ENCODE measurements around the gene KNDC1.

KNDC1 gene

DNA sequence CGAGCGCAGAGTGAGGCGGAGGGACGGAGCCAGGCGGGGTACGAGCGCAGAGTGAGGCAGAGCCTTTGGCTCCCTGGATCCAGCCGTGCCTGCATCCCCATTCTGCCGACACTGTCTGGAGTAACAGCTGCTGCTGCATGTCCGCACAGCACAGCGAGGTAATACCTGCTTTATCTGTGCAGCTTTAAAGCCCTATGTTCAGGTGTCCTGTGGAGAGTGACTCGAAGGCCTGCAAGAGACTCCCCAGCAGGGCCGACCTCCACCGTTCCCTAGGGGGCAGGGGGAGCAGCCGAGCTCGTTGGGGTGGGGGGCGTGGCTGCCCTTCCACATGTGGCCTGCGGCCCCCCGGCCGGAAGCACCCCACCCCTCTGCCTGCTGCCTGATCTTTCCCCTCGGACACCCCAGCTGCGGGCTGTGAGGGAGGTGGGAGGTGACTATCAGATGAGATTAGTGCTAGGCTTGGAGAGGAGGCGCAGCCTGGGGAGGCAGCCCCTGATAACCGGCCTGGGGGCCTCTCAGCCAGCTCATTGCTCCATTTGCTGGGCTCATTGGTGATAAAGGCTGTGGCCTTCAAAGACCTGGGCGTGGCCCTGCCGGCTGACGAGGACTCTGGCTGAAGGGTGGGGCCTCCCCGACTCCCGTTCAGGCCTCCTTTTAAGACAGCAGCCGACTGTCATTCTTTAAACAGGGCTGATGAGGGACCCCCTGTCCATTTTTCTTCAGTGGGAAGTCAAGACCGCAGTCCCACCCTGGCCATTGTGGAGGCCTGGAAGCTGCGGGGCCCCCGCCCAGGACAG is 85.6 kb downstream of the KNDC1 start:
- no peak for DNase-seq

DNA sequence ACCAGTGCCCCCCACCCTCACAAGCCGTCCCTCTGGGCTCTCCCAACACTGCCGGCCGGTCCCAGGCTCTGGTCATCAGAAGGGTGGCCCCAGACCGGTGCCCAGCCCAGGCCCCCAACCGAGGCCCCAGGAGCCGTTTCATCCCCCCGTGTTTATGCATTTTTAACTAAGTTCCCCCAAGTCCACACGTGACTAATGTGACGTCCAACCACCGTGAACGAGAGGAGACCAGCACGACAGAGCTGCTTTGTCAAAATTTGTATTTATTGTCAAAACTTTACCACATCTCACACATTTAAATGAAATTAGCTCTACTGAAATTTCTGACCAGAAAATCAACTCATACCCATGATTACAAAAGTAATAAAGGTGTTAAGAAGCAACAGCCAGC is 86.2 kb downstream of the KNDC1 start:
- DNase-seq: no peak

- DNase-seq: no peak
These were observed 87.8 kb downstream of the KNDC1 start for GRCh38 chr10:133247681-133248333.

DNA sequence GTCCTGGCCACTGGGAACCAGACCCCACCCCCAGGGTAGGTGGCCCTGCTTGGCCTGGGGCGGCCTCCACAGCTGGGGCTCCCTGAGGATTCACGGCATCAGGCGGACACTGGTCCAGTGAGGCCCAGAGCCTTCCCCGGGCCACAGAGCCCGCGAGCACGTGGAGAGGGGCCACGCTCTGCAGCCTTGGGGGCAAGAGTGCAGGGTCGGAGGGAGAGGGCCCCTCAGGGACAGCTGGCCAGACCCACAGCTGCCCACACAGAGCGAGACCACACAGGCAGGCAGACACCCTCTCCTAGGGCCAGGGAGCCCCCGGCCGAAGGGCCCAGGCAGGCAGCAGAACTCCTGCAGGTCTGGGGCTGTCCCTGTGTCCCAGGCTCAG is 88.3 kb downstream of the KNDC1 start:
- no peak for DNase-seq

GRCh38 chr10:133249094-133249780 is 89.2 kb downstream of the KNDC1 start:
- no peak for DNase-seq

DNA sequence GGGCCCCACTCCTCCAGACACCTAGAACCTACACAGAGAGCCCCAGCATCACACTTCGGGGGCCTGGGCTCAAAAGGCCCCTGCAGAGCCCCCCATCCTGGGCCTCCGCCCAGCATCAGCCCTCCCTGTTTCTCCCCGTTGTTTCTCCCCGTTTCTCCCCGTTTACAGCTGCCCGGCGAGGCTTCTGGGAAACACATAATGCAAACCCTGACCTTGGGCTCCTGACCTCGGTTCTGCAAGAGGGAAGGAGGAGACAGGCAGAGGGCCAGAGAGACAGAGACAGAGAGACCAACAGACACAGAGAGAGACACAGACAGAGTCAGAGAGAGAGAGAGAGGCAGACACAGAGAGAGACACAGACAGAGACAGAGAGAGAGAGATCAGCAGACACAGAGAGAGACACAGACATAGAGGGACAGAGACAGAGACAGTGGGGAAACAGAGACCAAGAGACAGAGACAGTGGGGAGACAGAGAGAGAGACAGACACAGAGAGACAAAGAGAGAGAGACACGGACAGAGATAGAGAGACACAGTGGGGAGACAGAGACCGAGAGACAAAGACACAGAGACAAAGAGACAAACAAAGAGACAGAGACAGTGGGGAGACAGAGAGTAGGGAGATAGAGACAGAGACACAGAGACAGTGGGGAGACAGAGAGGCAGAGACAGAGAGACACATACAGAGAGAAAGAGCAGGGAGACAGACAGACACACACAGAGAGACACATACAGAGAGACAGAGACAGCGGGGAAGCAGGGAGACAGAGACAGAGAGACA is 90.1 kb downstream of the KNDC1 start:
- DNase-seq: no peak

- DNase-seq: no peak
These were observed 91.6 kb downstream of the KNDC1 start for GRCh38 chr10:133251388-133252222.

GRCh38 chr10:133252223-133252552 is 92.2 kb downstream of the KNDC1 start:
- DNase-seq: no peak

DNA sequence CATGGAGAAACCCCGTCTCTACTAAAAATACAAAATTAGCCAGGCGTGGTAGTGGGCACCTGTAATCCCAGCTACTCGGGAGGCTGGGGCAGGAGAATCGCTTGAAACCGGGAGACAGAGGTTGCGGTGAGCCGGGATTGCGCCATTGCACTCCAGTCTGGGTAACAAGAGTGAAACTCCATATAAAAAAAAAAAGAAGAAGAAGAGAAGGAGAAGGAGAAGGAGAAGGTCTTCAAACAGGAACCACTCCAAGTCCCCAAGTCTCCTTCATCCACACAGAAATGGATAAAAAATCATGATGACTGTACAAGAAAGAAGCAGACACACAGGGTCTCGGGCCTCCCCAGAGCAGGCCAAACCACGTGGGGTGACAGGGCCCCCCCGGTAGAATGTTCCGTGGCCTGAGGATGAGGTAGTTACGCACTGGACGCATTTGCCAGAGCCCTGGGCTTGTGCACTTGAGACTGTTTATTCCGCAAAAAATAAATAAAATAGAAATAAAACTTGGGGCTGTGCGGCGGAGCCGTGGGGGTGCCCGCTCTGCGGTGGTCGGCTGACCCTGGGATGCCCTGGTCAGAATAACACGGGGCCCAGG is 93.4 kb downstream of the KNDC1 start:
- no peak for DNase-seq

DNA sequence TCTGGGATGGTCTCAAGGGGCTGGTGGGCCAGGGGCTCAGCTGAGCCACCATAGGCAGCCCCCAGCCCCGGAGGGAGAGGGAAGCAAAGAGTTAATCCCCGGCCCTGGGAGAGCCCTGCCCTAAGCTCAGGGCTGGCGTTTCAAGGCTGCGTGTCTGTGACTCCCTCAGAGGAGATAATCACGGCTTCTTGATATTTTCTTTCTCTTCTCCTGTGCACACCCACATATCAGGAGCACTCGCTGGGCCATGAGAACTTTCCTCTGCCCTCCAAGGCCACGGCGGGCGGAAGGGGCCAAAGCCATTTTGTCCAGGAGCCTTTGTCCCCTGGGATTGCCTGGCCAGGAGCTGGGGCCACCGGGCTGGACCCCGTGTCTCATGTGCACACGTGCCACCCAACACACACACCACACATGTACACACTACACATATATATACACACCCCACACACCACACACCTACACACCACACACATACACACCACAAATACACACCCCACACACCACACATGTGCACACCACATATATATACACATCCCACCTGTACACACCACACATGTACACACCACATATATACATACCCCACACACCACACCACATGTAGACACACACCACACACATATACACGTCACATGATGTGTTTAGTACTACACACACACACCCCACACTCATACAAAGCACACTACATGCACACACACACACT is 94.6 kb downstream of the KNDC1 start:
- DNase-seq: no peak

- no peak for DNase-seq
These were observed 95.3 kb downstream of the KNDC1 start for GRCh38 chr10:133255323-133255722.

- DNase-seq: peak; percentile 37
These were observed 97.6 kb downstream of the KNDC1 start for GRCh38 chr10:133257489-133258065.

DNA sequence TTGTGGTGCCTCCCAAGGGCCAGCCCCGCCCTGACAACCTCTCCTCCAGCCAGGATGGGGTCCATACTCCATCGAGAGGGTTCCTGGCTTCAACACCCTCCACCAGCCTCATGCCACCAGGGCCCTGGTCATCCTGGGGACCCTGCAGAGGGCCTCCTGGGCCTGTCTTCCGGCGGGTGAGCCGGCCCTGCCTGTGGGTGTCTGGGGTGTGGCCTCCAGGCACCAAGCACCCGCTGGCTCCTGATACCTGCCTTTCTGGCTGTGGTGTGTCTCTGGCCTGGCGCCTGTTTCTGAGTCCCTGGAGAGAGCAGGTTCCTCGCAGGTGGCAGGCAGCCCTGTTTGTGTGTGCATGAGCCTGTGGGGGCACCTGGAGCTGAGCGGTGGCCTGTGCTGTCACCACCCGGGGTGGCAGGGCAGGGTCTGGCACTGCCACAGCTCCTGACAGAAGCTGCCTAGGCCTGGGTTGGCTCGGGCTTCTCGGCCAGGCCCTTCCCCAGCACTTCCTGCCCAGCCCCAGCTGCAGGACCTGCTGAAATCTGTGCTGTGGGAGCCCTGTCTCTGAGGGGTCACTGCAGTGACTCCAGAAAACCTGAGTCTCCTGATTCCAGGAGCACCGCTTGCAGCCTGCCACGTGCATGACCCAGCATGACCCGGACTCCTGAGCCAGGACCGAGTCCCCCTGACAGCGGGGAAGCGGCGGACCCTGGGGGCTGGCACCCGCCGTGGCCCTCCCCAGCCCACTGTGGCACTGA is 98.2 kb downstream of the KNDC1 start:
- no peak for DNase-seq

DNA sequence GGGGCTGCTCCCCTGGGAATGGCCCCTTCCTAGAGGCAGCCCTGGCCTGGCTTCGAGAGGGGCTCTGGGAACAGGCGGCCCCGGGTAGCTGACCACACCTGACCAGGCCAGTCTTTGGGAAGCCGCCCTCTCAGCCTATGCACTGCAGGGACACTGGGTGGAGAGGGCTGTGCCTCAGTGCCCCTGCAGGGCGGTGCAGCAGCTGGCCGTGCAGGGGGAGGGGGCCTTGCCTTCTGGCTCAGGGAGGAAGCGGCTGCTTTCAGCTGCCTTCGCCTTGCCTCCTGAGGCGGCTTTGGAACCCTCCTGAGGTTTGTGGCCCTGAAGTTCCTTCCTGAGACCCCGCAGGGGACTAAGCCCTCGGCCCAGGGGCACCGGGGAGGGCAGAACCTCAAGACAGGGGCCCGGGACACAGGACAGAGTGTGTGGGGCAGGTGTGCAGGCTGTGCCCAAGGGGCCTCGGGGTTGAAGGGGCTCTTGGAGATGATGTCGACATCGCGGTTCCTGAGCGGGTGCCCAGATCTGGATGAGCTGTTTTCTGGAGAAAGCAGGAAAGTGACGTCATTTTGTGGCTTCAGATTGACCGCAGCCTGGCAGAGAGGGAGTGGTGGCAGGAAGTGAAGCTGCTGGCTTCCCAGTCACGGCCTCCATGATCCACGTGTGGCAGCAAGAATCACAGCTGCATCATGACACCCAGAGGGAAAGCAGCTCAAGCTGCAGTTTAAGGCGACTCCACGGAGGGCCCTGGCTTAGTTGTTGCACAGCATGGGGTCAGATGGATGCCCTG is 99.0 kb downstream of the KNDC1 start:
- DNase-seq: peak; percentile 98

GRCh38 chr10:133259602-133259989 is 99.6 kb downstream of the KNDC1 start:
- DNase-seq: no peak

- peak; percentile 16 for DNase-seq
These were observed 101.1 kb downstream of the KNDC1 start for GRCh38 chr10:133260895-133261725.

DNA sequence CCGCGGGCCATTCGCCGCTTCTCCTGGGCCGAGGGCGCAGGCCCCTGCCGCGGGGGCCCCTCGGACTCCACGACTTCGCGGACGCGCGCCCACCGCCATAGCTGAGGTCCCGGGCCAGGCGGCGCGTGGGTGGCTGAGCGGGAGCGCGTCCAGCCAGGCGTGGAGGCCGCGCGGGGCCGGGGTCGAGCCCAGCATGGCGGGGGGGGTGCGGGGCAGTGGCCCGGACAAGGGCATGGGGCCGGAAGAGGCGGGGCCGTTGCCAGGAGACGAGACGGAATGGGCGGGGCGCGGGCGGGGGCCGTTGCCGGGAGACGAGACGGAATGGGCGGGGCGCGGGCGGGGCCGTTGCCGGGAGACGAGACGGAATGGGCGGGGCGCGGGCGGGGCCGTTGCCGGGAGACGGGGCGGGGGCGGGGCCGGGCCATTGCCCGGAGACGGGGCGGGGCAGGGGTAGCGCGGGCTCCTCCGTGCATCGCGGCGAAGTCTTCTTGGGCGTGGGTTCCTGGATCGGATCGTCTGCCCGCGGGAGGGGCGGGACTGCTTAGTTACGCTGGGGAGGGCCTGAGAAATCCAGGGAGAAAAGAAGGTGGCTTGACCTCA is 101.8 kb downstream of the KNDC1 start:
- peak; percentile 75 for DNase-seq

- DNase-seq: no peak
These were observed 102.7 kb downstream of the KNDC1 start for GRCh38 chr10:133262696-133263095.
